HG03432 (cell line): ENCODE results near the gene MBD5.

Experiments
- ATAC-seq: cut with Tn5 transposase; IDR thresholded peaks from one replicate; pipeline ENCODE4 v1.9.1; 2021; ENCODE audit warnings: mild to moderate bottlenecking, moderate library complexity; ENCODE audit not compliant: unreplicated experiment

Gene MBD5

DNA sequence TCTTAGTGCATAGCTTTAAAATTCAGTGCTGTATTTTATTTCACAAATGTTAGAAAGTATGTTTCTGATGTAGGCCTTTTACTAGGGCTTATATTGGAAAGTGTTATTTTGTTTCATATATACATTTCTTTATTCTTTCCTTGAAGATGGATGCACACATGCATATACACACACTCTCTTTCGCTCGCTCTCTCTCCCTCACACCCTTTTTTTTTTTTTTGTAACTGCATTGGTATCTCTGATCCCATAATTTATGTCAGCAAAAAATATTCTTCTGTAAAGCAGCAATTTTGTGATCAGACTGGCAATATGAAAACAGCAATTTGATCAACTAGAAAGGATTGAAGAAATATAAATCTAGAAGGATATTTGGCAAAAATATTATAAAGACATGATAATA is 2.0 kb downstream of the MBD5 start:
- no peak for ATAC-seq

DNA sequence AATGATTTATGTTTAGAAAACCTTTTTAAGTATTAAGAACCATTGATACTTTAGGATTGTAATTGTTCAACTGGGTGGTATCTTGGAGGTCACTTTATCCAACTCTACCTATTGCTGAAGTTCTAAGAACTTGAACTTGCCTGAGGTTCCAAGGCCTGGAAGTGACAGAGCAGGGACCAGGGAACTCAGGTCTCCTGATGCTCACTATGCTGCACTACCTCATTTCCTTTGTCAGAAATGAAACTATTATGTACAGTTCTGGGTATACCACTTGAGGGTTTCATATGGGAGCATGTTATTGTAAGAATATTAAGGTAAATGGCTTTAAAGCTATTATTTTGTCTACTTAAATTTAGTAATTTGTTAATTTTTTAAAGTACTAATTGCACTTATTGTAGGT is 3.0 kb downstream of the MBD5 start:
- ATAC-seq: peak; percentile 24

DNA sequence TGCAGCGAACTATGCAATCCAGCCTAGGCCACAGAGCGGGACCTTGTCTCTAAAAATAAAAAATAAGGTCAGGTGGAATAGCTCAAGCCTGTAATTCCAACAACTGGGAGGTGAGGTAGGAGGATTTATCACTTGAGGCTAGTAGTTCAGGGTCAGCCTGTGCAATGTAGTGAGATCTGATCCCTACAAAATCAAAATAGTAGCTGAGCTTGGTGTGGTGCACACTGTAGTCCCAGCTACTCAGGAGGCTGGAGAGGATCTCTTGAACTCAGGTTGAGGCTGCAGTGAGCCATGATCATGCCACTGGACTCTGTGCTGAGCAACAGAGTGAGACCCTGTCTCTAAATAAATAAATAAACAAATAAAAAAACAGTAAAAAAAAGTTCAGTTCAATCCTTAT is 5.7 kb downstream of the MBD5 start:
- no peak for ATAC-seq

DNA sequence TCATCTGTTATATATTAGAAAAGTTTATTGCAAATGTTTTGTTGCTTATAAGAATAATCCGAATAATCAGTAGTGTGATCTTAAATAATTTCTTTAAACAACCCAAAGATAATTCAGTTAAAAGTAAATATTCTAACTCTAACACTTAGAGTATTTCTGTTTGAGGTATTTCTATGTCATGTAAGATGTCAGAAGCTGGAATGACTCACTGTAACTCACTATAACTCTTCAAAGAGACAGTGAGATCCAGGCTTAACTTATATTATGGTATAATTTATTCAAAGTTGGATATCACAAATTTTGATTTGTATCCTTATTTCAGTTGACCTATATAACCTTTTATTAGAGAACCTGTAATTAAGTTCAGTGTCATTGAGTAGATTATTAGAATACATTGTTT is 6.9 kb downstream of the MBD5 start:
- ATAC-seq: no peak

DNA sequence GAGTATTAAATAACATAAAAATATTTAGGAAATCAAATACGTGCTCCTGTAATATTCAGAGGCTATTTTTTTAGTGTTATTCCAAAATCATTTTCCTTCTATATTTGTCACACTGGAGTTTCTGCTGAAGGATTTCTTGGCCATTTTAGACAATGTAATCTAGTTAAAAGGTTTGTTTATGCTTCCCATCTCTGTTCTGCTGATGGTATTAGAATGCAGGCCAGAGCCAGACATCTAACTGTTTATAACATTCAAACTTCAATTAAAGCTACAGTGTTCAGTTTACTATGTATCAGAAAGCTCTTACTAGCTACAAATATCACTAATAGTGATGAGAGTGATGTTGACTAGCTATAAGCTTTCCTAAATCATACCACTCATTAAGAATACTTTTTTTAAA is 7.9 kb downstream of the MBD5 start:
- ATAC-seq: no peak

DNA sequence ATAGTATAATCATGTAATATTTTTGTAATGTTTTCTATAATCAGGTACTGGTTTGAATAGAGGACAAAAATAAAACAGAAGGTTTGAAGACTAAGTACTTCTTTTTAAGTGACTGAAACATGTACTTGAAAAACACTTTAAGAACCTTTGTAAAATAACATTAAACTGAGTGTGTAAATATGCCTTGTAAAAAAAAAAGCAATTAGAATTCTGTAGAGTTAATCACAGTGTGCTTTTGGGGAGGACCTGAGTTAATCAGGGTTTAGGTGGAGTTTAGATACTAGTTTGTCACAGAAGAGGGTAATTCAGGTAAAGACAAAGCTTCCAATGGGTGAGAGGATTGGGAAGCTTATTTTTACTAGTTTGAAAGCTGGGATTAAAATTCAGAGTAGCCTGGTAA is 10.3 kb downstream of the MBD5 start:
- no peak for ATAC-seq

DNA sequence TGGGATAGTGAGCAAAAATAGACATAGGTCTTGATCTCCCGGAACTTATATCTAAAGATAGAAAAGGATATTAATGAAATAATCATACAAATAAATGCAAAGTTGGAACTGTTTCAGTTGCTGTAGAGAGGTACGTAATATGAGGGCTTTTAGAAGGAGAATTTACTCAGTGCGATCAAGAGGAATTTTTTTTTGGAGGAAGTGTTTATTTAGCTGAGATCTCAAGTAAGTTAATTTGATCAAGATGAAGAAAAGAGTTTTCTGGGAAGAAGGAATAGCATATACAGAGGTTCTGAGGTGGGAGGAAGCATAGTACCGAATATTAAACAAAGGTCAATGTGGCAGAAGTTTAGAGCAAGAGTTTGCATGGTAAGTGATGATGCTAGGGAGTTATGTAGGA is 11.3 kb downstream of the MBD5 start:
- ATAC-seq: no peak

DNA sequence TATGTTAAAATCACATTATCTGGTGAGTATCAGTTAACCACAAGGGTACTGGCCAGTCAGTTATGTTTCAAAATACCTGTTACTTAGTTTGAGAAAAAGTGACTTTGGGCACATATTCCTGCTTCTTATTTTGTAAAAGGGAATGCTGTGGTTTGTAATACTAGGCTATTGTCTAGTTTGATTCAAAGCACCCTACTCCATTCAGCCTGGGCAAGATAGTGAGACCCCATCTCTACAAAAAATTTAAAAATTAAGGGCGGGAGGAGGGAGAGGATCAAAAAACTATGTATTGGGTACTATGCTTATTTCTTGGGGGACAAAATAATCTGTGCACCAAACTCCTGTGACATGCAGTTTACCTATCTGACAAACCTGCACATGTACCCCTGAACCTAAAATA is 18.9 kb downstream of the MBD5 start:
- ATAC-seq: no peak

DNA sequence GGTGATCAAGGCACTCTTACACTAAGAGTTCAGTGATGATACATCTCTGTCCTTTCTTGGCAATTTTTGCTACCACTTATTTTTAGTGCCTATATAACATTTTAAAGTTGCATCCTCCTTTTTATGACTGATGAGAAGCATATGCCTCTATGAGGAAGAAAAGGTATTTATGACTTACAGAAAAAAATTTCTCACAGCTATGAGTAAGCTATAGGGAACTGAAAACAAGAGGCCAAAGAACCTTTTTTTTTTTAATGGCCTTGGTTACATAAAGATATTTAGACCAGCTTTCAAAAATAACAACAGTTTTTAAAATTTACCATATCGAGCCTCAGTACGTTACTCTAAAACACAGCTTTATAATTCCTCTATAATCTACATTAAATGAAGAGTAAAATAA is 21.3 kb downstream of the MBD5 start:
- ATAC-seq: peak; percentile 96

DNA sequence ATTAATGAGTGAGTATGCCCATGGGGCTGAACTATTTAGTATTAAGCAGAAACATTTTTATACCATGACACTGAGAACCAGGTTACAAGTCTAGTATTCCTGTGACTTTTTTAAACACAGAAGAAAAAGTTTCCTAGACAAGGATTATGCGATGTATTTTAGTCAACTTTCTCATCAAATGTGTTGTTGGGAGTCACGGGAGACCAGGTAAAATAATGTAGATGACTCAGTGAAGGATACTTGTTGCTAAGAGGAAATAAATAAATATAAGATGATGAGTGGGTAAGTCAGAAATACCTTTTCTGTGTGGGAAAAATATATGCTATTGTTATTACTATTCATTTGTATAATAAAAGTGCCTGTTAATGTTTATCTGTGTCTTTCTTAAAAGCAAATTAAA is 23.4 kb downstream of the MBD5 start:
- ATAC-seq: no peak

DNA sequence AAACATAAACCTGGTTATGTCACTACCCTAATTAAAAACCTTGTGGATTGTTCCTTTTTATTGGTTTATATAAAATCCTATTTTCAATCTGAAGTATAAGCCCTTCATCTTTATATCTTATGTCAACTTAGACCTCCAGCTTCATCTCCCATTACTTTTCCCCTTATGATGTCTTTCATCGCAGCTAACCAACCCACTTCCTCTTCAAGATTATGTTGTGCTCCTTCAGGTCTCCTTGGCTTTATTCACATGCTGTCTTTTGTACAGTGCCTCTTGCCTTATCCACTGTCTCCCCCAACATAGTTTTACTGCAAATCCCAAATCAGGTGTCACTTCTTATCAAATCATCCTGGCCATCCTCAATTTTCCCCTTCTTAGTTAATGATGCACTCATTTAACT is 25.9 kb downstream of the MBD5 start:
- no peak for ATAC-seq

DNA sequence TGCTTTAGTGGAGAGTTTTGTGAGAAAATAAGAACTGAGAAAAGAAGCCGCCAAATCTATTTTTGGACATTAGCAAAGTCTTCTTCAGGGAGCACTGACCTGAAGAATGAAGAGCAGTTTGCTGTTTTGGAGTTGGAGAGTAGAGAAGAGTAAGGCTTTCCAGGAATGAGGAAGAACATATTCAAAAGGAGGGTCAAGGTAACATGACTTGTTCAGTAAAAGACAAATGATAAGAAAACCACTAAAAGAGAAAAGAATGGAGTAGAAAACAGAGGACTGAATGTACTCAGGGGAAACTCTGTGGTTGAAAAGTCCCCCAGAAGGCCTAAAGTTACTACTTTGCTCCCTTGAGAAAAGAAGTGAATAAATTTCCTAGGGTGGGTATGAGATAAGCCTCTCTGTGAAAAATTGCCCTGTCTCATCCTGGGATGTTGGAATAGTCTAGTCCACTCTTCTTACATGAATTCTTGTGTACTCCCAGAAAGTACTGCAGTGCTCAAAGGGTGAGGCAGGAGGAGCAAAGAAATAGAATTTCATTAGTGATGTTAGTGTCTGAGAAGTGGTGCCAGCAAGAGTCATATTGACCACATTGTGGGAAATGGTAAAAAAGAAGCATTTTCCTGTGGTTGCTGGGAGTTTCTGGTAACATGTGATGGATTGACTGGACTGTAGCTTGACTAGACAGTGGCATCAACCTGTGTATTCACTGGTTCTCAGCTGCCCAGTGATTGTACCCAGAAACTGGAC is 27.8 kb downstream of the MBD5 start:
- peak; percentile 77 for ATAC-seq

DNA sequence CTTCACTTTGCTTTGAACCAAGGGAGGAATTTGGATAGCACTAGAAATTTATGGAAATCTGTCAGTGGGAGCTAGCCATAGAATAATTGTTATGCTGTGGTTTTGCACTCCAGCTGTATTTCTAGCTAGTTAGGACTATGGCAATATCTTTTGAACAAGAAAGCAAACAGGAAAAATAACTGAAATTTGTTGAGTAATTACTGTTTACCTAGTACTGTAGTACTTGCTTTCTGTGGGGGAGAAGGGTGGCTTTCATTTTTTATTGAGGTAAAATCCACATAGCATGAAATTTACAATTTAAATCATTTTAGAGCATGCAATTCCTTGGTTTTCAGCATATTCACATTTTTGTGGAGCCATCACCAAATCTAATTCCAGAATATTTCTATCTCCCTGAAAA is 28.4 kb downstream of the MBD5 start:
- ATAC-seq: no peak

DNA sequence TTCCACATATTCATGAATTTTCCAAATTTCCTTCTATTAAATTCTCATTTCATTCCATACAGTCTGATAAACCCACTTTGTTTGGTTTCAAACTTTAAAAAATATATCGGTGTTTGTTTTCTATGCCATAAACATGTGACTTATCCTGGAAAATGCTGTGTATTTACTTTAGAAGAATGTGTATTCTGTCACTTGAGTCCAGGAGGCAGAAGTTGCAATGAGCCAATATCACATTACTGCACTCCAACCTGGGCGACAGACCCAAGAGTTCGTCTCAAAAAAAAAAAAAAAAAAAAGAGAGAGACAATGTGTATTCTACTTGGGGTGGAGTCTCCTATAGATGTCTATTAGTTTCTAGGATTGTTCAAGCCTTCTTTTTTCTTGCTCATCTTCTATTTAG is 31.8 kb downstream of the MBD5 start:
- no peak for ATAC-seq

DNA sequence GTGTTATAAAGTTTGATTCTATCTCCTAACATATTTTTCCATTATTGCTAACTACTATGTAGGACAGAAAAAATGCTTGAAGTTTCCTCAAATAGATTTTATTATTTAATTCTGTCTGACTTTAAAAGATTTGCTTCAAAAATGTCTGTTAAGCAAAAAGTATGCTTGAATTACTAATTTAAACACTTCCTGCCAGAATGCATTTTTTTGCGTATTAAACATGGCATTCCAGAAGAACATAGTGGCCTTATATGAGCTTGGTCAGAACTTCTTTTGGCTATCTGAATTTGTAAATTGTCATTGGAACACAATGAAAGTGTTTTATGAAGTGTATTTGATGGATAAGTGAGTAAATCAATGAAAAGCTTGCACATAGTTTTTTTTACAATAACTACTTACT is 37.8 kb downstream of the MBD5 start:
- ATAC-seq: no peak

DNA sequence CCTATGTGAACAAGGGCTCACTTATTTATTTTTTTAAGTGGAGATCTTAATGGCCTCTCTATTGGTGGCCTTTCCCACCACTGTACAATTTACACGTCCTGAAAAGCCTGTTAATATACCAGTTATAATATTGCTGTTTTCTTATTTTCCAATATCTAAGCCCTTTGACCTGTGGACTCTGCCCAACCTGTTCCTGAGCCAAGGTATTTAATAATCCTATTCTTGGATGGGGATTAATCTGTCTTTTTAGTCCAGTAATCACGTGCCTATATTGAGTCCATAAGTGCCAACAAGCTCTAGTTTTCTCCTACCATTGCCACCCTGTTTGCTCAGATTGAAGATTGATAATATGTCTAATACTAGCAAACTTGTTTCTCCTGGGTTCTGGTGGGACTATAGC is 42.7 kb downstream of the MBD5 start:
- ATAC-seq: no peak

DNA sequence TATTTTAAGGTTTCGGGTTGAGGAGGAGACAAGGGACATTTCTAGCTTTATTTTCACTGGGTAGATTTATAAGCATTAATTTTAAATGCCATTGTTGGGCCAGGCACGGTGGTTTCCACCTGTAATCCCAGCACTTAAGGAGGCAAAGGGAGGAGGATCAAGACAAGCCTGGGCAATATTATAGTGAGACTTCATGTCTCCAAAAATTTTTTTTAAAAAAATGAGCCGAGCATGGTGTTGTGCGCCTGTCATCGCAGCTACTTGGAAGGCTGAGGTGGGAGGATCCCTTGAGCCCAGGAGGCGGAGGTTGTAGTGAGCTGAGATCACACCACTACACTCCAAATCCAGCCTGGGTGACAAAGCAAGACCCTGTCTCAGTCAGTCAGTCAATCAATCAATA is 45.0 kb downstream of the MBD5 start:
- ATAC-seq: no peak

DNA sequence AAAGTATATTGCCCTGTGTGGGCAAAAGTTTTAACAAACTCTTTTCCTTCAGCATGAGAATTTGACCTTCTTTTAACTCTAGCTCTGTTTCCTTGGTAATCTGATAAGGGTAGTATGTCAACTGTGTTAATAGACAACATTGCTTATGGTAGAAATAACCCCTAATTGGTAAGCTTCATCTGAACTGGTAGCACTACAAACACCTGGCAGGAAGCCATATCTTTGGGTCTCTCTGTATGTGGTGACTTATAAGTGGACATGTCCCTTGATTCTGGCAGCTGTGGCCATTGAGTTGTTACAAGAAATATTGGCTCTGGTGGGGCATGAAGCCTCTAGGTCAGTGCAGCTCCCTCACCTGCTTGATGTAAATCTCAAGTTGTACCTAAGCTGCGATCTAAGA is 46.9 kb downstream of the MBD5 start:
- ATAC-seq: no peak

DNA sequence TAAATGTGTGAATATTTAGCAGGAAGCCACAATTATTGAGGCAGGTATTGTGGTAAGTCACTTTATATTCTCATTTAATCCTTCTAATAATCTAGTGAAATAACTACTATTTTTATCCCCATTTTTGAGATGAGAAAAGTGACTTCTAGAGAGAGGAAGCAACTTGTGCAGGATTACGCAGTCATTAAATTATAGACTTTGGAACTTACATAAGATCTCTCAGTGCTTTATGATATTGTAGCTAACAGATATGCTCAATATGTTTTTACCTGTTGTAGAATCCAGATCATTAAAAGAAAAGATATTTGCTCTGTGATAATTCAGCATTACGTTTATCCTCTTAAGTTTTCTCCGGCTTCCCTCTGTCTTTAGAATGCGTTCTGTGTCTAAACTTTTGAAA is 50.5 kb downstream of the MBD5 start:
- ATAC-seq: no peak

DNA sequence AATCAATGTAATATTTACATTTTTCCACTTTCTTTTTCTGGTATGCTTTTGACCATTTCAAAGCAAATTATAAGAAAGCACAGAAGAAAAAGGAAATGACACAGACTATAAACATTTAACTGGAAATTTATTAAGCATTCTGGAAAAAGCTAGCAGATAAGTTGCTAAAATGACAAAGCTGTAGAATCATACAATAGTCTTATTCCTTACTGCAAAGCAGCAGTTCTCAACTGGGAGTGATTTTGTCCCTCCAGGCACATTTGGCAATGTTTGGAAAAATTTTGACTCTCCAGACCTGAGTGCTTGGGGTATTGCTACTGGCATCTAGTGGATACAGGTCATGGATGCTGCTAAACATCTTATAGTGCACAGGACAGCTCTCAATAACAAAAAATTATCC is 75.1 kb downstream of the MBD5 start:
- no peak for ATAC-seq

DNA sequence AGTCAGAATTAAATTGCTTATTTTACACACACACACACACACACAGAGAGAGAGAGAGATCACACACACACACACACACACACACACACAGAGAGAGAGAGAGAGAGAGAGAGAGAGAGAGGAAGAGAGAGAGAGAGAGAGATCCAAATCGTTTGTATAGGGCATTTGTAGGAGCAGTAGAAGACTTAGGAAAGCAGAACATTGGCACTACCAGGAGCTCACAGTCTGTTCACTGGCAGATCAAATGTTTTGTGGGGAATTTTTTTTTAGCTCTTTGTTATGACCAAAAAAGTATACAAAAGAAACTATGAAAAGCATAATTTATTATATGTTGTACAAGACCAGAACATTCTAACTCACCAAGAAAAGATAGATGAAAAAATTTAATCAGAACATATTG is 81.8 kb downstream of the MBD5 start:
- no peak for ATAC-seq

DNA sequence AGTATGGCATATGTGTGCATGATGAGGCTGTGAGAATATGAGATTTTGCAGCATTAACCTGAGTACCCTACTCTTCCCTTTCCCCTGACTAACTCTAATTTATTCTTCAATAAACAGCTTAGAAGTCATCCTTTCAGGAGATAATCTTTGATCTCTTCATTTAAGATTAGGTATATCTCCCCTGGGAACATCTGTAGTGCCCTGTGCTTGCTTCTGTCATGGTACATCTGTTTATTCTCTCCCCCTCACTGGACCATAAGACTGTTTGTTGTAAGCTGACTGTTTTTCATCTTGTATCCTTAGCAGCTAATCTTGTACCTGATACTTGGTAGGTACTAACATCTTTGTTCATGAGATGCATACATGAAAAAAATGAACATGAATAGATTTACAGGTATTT is 83.1 kb downstream of the MBD5 start:
- ATAC-seq: no peak

DNA sequence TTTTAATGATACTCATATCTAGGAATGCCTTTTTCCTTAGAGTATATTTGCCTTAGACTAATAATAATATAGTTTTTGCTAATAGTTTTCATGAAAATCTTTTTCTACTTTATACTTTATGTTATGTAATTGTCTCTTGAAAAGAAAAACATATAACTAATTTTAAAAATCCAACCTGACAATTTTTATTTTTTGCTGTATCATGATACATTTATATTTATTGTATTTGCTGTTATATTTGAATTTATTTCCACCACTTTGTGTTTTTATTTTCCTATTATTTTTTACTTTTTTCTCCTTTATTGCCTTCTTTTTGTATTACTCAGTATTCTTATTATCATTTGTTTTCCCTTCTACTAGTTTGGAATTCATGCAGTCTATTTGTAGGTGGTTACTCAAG is 85.4 kb downstream of the MBD5 start:
- ATAC-seq: no peak

DNA sequence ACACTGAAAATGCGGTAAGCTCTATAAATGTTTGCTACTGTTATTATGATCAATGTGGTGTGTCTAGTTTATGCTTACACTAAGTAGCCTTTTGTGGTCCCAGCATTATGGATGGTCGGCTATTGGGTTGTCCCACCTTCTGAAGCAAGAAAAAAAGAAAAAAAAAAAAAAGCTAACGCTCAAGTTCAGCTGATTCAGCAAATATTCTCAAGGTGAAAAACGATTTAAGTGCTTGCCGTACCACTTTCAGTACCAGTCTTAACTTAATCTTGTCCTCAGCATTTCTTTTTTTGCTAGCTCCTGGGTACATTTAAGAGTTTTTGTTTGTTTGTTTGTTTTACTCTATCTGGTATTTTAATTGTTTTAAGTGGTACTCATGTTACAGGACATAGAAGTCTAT is 87.5 kb downstream of the MBD5 start:
- no peak for ATAC-seq
